Erythroblast (primary cell): ENCODE results near the gene PDC.

ENCODE experiments used
- GATA1 ChIP-seq: IDR thresholded peaks from 2 replicates; pipeline ENCODE4 v1.6.1; 2011; ENCODE audit warnings: low read depth, mild to moderate bottlenecking, control low read depth, low read length, moderate library complexity
- POLR2A ChIP-seq: IDR thresholded peaks from 2 replicates; pipeline ENCODE4 v1.6.1; 2011; ENCODE audit warnings: mild to moderate bottlenecking, low read length

DNA sequence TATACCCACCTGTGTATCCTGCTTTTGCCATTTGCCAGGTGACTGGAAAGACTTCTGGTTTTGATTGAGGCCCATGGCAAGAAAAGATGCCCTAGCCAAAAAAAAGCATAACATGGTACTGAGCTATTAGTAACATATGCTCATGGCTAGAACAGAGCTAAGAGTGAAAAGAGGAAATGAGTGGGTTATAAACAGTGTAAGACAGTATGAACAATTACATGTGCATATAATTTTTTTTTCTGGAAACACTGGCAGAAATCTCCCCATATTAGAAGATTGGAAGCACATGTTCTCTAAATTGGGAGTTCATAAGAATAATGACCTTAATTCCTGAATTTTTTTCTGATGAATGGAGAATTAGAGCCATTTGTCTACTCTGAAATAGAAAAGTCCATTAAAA lies 41.2 kb upstream of the PDC start:
- no peak for TF ChIP-seq POLR2A
- no peak for TF ChIP-seq GATA1
